Panc1 (cell line): ENCODE measurements around the gene DFFB. TPM values are rescaled to one million over a fixed set of nuclear protein-coding genes. Genes with fewer than 3 reads are reported as not detected.

Experiments
- ATAC-seq: fragments of 200-7000 bp; cut with Tn5 transposase; 2 replicates; pipeline ENCODE4 v1.9.1; 2020; ENCODE audit warnings: mild to moderate bottlenecking, moderate library complexity
- BruUV-seq: library from RNA; stranded (reverse); fragments of 400-500 nt; replicated peaks from 2 replicates; lab custom pipeline; 2021; lab: Mats Ljungman, UMichigan
- CTCF ChIA-PET: fragments of 300-600 bp; sonication (Branson Sonifier 250); formaldehyde crosslinking; loops from one replicate; lab custom pipeline; 2022; ENCODE audit warnings: antibody characterized with exemption; lab: Charles Lee
- POLR2A ChIA-PET: fragments of 300-600 bp; sonication (Branson Sonifier 250); formaldehyde crosslinking; loops from one replicate; lab custom pipeline; 2022; ENCODE audit warnings: antibody characterized with exemption; lab: Charles Lee
- DNase-seq: peaks from one replicate; pipeline ENCODE4 v3.0.0-alpha.2; 2010; ENCODE audit warnings: low read depth, low spot score
- H3K27ac ChIP-seq: 2 replicates; pipeline ENCODE4 v1.5.1; 2011; ENCODE audit warnings: mild to moderate bottlenecking, low read length, inconsistent platforms
- H3K27me3 ChIP-seq: fragments of 200-500 bp; sonication (Bioruptor generic); 2 replicates; pipeline ENCODE4 v1.6.0; 2014; ENCODE audit warnings: low read length, inconsistent platforms; ENCODE audit not compliant: control insufficient read depth, insufficient read depth
- H3K36me3 ChIP-seq: fragments of 200-500 bp; sonication (Bioruptor generic); 2 replicates; pipeline ENCODE4 v1.5.1; 2014; ENCODE audit warnings: inconsistent platforms, mild to moderate bottlenecking, low read length, moderate library complexity; ENCODE audit not compliant: control insufficient read depth, insufficient read depth
- H3K4me1 ChIP-seq: 2 replicates; pipeline ENCODE4 v1.5.1; 2011; ENCODE audit warnings: inconsistent platforms, mild to moderate bottlenecking, low read length, moderate library complexity; ENCODE audit not compliant: control insufficient read depth, insufficient read depth
- H3K4me3 ChIP-seq, 2 experiments: 2 replicates each; pipeline ENCODE4 v1.5.1; 2011 to 2012; ENCODE audit warnings: low read depth in 2 of 2, low read length in 2 of 2, mild to moderate bottlenecking in 2 of 2, inconsistent platforms in 1 of 2, moderate library complexity in 1 of 2
- H3K9me3 ChIP-seq: fragments of 200-500 bp; sonication (Bioruptor generic); 2 replicates; pipeline ENCODE4 v1.5.1; 2014; ENCODE audit warnings: low read depth, mild to moderate bottlenecking, inconsistent platforms, low read length, moderate library complexity; ENCODE audit not compliant: control insufficient read depth, insufficient read depth
- CTCF ChIP-seq: fragments of 450-650 bp; IDR thresholded peaks from 2 replicates; pipeline ENCODE4 v1.5.1; 2017; ENCODE audit warnings: mild to moderate bottlenecking
- POLR2AphosphoS5 ChIP-seq: IDR thresholded peaks from 2 replicates; pipeline ENCODE4 v1.6.1; 2012; ENCODE audit warnings: mild to moderate bottlenecking, low read depth, low read length, moderate library complexity
- REST ChIP-seq, 2 experiments: IDR thresholded peaks; 2 replicates each; pipeline ENCODE4 v1.6.1; 2011 to 2012; ENCODE audit warnings: low read depth in 2 of 2, control low read depth in 1 of 2, low read length in 1 of 2, mild to moderate bottlenecking in 1 of 2, moderate library complexity in 1 of 2; ENCODE audit not compliant: insufficient read depth in 1 of 2
- SIN3A ChIP-seq: IDR thresholded peaks from 2 replicates; pipeline ENCODE4 v1.6.1; 2012; ENCODE audit warnings: low read depth, mild to moderate bottlenecking, low read length, moderate library complexity, borderline replicate concordance; ENCODE audit not compliant: insufficient read depth
- TCF7L2 ChIP-seq: IDR thresholded peaks from 2 replicates; pipeline ENCODE4 v1.6.1; 2011; ENCODE audit warnings: mild to moderate bottlenecking, low read depth, low read length, inconsistent platforms
- in situ Hi-C: cut with HindIII; loops from 2 replicates; pipeline ENCODE4 v1.10.0; 2016; ENCODE audit warnings: low sequenced_read_pairs, low pct_unique_long_range_greater_than_20kb
- intact Hi-C: fragments of 100-400 bp; cut with micrococcal nuclease; formaldehyde crosslinking; loops from one replicate; pipeline ENCODE4 v1.10.0; 2022; ENCODE audit not compliant: unreplicated experiment
- total RNA-seq: library from RNA; stranded (reverse); gene quantifications from one replicate; pipeline ENCODE4 v1.2.1, GENCODE V29; 2021; ENCODE audit not compliant: unreplicated experiment

The DFFB gene
- total RNA-seq, 1 experiment from 2014 or later = 3.0 TPM

GRCh38 chr1:3869751-3870301, 12.6 kb downstream of the DFFB start:
- intact Hi-C loops (no loop called here), in situ Hi-C loops (no loop called here)
- no peaks in the 10 kb centered on the region for H3K9me3 ChIP-seq
- POLR2A ChIA-PET = no interaction called here
- no peak for TF ChIP-seq CTCF
- TF ChIP-seq REST (IDR thresholded peaks at IDR 0.05; ENCODE audit: insufficient read depth in 1 of 2, low read depth in 2 of 2, low read length in 1 of 2) = no peak
- TF ChIP-seq SIN3A = no peak
- no peak for TF ChIP-seq TCF7L2
- no peak for TF ChIP-seq POLR2AphosphoS5
- no peak overlapping the region for H3K4me3 ChIP-seq
- no peaks in the 10 kb centered on the region for H3K27me3 ChIP-seq
- ATAC-seq = peak; percentile 80
- no TSS peak for BruUV-seq
- no peaks in the 10 kb centered on the region for H3K4me1 ChIP-seq
- H3K27ac ChIP-seq = no peak overlapping the region
- CTCF ChIA-PET = no interaction called here
- no peaks in the 10 kb centered on the region for H3K36me3 ChIP-seq
- no peak for DNase-seq

GRCh38 chr1:3871451-3871805, 14.2 kb downstream of the DFFB start:
- H3K9me3 ChIP-seq = no peaks in the 10 kb centered on the region
- H3K36me3 ChIP-seq = no peaks in the 10 kb centered on the region
- no peak overlapping the region for H3K4me3 ChIP-seq
- no peaks in the 10 kb centered on the region for H3K27me3 ChIP-seq
- DNase-seq = no peak
- no peaks in the 10 kb centered on the region for H3K4me1 ChIP-seq
- ChIA-PET POLR2A (no interaction called here), CTCF (no interaction called here)
- intact Hi-C loops (no loop called here), in situ Hi-C loops (no loop called here)
- no peak overlapping the region for H3K27ac ChIP-seq
- no TSS peak for BruUV-seq
- ATAC-seq = no peak
- TF ChIP-seq SIN3A (no peak), REST (IDR thresholded peaks at IDR 0.05; ENCODE audit: insufficient read depth in 1 of 2, low read depth in 2 of 2, low read length in 1 of 2) (no peak), POLR2AphosphoS5 (no peak), CTCF (no peak), TCF7L2 (no peak)
